ENCODE measurements around the gene MYO18A.
"Not testable (repeated sequence)": the region's sequence is repeated elsewhere in the genome, so short reads cannot be mapped to it uniquely, and the experiment has no call there.

MYO18A gene

DNA sequence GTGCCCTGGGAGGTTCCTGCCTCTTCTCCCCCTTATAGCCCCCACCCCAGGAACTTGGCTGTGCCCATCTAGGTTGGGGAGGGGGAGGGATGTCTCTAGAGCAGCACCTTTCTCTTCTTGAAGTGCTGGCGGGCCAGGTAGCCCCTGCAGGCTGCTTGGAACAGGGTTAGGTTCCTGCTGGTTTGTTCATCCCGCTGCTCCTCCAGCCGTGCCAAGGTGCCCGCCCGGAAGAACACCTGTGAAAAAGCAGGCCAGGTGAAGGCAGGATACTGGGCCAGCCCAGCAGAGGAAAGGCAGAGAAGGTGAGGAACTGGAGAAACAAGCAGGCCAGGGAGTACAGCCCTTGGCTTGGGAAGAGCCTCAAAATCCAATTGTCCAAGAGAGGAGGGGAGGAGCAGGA, 80.7 kb downstream of the MYO18A start:
- DNase-seq = no peak

DNA sequence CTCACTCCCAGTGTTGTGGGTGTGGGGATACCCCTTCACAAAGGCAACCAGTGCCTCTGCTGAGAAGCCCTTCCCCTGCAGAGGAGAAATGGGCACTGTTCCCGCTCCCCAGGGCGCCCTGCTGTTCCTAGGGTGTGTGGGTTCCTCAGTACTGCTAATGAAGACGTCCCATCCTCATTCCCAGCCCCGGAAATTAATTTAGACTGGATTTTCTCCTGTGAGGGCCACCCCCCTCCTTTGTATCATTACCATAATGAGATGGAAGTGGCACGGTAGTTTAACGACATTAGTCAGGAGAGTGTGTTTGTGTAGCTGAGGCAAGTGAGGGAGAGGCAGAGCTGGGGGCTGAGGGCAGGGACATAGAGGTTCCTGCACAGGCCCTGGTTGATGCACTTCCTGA, 84.1 kb downstream of the MYO18A start:
- no peak for DNase-seq

DNA sequence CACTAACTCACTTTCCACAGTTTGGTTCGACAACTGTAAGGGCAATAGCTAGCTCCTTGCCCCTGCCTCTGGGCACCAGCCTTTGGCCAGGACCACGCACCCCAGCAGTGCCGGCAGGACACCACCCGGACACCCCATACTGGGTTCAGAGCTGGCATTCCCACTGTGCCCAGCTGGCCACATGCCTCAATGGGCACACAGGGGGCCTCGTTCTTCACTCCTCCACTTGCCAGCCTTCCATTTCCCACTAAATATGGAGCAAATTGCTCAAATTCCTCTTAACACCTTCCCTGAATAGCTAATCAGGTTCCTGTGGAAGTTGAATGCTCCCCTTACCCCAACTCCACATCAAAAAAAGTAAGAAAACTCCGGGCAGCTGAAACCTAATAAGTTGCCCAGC, 84.8 kb downstream of the MYO18A start:
- no peak for DNase-seq

DNA sequence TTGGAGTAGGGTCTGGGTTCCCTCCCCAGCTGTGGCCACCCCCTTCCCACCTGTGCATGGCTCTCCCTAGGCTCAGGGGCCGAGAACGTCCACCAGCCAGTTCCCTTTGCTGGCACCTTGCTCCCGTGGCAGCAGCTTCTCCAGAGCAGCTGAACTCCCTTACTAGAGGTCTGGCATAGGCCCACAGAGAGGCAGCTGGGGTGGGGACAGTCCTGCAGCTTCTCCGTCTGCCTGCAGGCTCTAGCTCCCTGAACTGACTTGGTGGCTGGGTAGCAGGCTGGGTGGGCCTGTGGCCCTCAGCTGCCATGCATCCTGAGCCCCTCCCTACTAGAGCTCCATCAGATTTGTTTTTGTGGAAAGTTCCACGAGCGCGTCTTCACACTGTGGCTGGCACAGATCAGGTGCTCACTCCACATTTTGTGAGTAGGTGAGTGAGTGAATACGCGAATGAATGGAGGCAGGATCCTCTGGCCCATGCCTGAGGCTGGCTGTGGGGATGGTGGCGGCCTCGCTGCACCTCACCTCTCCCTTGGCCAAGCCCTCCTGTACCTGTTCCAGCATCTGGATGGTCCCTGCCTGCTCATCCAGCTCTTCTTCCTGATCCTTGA, 86.0 kb downstream of the MYO18A start:
- no peak for DNase-seq

DNA sequence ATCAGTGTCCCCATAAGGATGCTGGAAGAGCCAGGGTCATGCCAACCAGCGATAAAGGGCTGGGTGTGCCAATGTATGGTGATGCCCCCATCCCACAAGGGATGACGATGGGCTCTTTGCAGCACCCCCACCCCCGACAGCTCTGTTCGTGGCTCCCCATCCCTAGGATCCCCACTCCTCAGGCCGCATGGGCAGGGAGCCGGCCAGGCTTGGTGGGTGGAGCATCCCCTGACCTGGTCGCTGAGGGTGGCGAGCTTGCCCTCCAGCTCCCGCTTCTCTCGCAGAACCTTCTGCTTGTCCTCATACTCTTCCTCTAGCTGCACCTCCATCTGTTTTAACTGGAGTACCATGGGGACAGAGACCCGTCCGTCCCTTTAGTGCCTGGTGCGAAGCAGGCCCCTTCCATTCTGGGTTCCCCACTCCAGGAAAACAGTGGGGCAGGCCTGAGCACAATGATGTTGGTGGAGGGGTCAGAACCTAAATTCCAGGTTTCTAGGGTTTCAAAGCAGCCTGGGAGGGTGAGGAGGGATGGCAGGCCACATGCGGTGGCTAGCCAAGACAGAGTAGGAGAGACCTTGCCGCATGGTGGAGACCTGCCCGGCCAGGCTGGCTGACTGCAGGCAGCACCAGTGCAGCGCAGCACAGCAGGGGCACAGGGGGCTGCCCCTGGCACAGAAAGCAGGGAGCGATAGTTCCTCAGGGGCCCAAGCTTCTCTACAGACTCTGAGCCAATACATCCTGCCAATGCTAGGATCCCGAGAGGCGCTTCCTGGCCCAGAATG, 86.9 kb downstream of the MYO18A start:
- DNase-seq = no peak

DNA sequence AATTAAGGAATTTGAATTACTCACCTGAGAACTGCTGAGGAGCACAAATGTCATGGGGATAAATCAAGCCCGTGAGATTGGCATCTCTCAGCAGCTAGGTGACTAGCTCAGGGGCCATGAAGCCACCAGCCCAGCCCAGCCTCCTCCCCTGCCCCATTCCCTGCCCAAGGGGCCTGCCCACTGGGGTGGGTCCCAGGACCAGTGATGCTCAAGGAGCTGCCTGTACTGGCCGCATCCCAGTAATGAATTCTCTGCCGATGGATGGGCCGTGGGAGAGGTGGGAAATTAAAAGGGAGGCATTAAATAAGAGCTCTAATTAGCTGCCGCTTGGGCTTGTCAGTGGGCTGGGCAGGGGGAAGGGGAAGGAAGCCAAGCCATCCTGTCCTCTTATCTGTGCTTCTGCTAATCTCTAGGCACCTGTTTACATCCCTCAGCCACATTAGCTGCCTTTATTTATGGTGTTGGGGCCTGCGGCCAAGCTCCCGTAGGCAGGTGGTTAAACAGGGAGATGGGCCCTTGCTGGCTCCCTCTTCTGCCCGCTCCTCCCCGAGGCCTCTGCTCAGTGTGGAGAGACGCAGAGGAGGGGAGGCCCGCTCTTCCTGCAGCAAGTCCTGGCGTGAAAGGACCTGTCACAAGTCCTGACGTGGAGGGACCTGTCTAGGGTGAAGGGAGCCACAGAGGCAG, 88.5 kb downstream of the MYO18A start:
- DNase-seq = no peak

DNA sequence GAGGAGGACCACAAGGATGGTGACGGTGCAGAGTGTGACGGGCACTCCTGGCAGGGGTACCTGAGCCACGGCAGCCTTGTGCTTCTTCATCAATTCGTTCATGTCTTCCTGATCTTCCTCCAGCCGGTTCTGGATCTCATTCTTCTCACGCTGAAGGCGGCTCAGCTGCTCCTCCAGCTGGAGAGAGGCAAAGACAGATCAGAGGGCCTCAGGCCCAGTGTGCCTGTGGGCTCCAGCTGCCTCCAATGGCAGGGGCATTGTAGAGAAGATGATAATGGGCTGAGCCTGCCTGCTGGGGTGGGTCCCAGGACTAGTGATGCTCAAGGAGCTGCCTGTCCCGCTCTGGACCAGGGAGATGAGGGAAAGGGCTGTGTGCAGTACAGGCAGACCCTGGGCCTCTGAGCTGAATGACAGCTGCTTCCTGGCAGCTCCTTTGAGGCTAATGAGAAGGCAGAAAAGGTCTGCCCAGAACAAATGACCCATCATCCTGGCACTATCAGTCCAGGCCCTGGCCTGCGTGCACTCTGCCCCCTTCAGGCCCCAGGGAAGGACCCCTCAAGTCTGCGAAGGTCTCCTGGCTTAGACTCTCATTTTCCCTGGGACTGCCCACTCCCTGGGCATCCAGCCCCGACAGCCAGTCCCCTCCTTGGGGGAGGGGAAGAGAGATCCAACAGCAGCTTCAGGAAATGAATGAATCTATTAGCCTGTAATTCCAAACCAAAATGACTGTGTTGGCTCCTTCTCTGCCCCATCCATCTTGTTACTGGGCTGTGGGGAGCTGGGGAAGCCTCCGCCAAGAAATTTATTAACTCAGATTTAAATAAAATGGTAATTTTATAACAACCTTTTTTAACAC, 89.2 kb downstream of the MYO18A start:
- DNase-seq = no peak

DNA sequence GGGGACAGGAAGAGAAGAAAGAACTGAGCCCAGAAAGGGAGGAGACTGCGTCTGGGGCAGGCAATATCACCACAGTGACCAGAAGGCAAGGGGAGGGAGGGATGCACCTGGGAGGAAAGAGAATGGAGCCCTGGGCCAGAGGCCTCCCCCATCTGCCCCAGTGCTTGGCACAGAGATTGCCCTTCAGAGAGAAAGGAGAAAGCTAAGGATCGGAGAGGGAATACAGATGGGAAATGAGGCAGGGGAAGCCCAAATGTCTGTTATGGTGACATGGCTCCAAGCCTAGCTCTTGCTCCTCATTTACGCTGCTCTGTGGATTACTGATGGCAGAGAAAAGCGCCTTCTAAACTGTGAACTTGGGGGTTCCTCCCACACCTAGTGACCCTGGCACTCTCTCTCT, 90.1 kb downstream of the MYO18A start:
- DNase-seq = no peak

DNA sequence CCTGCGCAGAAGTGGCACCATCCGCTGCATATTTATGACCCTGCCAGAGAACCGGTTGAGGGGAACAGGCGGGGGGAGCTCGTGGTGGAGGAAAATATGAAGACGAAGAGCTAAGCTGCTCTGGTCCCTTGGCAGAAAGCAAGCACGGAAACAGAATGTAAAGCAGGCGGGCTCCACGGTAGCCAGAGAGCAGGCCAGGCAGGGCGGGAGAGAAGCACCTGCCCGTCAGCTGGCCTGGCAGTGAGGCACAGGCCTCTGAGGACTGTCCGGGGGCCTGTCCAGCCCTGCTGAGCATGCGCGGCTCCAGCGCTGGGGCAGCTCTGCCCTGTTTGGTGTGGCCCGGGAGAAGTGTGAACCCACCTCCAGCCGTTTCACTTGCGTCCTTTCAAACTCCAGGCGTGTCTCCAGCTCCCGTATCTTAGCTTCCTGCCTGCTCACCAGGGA, 90.6 kb downstream of the MYO18A start:
- DNase-seq = no peak

DNA sequence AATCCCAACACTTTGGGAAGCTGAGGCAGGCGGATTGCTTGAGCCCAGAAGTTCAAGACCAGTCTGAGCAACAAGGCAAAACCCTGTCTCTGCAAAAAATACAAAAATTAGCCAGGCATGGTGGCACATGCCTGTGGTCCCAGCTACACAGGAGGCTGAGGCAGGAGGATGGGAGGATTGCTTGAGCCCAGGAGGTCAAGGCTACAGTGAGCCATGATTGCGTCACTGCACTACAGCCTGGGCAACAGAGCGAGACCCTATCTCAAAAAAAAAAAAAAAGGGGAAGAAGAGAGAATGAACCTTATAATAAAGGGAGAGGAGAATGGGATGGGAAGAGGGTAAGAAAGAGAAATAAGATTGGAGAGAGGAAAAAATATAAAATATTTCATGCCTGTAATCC, 91.4 kb downstream of the MYO18A start:
- not testable (repeated sequence) for DNase-seq

DNA sequence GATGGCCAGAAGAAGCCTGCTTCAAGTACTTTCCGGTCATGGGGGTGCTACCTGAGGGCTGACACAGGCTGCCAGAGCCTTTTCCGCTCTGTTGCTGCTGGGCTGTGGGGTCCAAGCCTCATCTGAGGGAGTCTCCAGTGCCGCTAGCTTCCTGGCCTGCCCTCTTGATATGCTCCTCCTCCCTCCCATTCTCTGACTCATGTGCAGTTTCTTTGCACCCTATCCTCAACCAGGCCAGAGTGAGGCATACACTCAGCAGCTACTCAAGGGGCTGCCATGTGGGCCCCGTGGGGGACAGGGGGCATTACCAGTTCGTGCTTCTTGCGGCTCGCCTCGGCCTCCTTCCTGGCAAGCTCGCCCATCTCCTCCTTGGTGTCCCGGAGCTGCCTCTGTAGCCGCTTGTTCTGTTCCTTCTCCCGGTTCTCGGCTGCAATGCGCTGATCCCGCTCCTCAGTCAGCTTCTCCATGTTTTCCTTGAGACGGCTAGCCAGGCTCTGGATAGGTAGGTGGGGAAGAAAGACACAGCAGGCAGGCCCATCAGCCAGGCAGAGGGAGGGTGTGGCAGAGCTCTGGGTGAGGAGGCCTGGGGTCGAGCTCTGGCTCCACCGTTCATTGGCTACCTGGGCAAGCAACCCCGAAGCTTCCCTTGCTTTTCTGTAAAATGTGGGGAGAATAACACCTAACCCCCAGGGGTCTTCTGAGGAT, 93.4 kb downstream of the MYO18A start:
- DNase-seq = no peak

DNA sequence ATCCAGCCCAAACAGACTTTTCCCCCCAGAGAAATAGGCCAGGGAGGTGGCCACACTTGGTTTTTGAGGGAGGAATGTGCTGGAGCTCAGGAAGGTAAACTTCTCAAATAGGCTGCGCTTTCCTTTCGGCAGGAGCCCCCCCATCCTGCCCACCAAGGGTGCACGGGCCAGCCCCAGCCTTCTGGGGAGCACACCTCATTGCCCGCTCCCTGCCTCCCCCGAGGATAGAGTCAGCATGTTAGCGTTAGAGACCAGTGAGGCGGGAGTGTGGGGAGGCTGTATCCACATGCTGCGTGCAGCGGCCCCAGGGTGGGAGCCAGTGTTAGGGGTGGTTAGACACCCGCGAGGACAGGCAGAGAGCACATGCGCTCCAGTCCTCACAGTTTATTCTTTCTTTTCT, 95.0 kb downstream of the MYO18A start:
- DNase-seq = no peak

DNA sequence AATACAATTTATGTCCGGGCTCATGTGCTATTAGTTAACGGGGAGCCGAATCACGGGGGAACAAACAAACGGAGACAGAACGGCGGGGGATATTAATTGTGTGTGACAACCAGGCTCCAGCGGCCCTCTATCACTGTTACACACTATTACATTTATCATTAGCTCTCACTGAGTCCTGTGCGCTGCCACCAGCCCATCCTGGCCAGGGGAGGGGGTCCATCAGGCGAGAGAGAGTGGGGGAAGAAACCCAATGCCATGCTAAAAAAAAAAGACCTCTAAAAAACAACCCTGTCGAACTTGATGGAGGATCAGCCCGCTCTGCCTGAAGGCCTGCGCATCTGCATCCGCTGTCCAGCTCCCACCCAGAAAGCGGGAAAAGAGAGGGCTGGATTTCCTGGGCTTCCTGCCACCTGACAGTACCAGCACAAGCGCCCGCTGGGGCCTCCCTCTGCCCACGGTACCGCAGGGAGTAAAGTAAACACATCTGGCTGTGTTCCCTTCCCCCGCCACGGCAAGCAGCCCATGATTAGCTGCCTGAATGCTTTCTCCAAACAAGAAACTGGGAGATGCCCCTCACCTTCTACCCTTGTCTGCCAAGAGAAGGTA, 95.6 kb downstream of the MYO18A start:
- no peak for DNase-seq

DNA sequence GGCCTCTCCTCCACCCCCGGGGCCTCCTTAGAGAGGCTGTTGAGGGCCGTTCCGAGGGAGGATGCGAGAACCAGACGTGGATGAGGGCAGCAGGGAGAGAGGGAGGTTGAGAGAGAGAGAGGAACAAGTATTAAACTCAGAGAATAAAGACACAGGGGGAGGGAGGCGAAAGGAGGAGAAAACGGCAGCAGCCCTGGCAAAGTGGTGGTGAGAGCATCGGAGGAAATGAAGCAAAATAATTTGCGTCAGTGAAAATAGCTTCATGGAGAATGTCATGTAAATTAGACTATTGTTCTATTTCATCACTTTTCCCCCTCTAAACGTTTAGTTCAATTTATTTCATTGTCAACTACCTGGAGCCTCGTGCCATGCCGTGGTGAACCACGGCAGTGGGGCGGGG, 99.2 kb downstream of the MYO18A start:
- DNase-seq = no peak

DNA sequence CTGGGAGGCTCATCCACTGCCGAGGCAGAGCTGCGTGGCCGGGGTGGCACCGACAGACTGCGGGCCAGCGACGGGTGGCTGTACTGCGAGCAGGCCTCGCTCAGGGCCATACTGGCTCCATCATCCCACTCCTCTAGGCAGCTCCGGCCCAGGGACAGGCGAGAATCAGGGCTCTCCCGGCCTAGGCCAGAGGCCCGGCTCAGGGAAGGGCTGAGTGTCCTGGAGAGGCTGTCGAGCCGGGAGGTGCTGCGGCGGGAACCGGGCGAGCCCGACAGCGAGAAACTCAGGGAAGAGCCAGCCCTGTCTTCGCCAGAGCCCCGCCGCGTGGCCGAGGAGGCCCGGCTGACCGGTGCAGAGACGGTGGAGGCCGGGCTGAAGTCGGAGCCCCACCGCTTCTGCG, 99.9 kb downstream of the MYO18A start:
- DNase-seq = no peak

DNA sequence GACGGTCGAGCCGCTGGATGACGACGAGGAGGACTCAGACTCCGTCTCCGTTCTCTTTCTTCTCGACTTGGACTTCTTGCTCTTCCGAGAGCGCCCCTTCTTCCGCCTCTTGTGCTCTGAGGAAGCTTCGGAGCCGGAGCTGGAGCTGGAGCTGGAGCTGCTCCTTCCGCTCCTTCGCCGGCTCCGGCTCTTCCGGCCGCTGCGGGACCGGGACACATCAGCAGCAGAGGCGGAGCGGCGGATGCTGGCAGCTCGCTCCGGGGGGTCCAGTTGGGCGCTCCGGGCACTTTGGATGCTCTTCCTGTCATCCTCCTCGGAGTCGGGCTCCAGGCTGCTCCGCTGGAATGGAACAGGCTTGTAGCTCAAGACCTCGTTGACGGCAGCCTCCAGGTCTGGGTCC, 100.3 kb downstream of the MYO18A start:
- DNase-seq = no peak

DNA sequence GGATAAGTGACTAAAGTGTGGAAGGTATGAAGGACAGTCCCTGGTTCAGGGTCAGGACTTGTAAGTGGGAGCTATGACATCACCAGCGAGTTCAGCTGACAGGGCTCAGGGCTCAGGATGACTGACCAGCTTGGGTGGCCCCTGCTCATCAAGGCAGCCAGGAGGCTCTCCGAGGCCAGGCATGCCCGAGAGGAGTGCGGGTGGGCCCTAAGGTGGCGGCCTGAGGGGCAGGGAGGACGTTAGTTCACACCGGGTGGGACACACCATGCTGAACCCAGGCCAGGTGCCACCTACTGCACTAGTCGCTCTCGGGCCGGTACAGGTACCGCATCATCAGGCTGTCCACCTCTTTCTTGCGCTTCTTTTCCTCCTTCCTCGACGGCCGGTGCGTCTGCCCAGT, 100.8 kb downstream of the MYO18A start:
- DNase-seq = no peak

DNA sequence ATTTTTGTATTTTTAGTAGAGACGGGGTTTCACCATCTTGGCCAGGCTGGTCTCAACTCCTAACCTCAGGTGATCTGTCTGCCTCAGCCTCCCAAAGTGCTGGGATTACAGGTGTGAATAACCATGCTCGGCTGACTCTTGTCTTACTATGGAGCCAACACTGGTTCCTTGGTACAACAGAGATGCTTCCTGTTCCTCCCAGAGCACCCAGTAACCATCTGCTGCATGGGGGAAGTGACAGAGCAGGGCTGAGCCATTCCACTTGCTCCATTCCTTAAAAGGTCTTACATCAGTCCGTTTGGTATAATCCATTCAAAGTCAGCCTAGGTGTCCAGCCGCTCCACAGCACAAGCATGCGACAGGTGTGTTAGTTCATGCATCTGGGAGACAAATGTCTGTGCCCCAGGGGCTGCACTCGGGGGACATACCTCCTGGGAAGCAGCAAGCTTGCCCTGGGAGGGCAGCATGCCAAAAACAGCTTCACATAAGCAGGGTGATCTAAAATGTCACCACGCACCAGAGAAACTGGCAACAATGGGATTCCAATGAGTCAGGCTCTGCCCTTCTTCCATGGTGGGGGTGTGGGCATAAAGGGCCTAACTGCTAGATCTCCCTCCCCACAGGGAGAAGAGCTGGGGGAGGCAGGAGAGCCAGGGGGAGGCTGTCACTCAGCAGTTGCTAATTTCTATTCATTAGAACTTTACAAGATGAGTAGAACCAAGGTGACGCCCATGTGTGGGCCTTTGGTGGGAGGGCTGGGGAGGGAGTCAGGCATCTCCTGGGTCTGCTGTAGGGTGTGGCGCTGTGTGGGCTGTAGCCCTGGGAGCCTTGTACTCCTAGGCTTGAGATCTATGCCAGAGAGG, 101.8 kb downstream of the MYO18A start:
- no peak for DNase-seq

DNA sequence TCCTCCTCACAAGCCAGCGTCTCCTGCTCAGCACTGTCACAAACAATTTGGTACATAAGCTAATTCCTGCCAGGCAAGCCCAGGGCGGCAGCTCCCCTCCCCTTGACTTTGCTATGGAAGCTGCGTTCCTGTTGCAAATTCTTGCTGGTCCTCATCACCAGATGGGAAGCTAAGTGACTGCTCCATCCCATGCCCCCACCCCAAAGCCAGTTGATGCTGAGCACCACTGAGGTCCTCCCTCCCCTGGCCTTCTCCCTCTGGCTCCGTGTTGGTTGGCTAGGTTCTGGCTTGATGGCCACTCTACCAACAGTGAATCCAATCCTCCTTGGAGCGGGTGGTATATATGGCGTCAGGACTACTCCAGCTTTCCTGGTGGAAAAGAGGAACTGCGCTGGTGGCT, 102.9 kb downstream of the MYO18A start:
- no peak for DNase-seq

DNA sequence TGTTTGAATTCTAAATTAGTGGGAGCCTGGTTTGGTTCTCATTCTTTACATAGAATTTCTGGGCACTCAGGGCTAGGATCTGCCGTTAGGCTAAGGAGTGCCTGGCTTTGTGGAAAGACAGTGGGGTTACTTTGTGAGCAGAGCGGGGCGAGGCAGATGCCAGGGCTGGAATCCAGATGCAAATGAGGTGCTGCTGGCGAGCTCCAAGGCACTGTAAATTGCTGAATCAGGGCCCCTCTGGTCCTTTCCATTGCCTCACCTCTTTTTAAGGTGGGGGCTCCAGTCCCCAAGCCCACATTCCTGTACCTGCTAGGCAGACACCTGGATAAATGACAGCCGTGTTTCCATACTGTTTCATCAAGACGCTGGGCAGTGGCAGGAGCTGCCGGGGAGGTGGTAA, 103.5 kb downstream of the MYO18A start:
- no peak for DNase-seq

DNA sequence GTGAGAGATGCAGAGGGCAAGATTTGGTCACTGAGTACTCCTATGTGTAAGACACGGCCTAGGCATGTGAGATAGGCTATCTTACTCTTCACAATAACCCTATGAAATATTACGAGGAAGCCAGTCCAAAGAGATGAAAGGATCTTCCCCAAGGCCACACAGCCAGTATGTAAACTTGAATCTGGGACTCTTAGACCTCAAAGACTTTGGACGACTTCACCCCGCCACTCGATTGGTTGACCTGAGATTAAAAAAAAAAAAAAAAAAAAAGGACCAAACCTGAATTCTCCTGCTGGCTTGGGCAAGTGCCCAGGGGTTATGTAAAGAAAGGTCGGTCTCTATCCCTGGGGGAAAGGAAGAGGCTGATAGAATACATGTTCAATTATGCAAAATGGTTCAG, 104.1 kb downstream of the MYO18A start:
- no peak for DNase-seq

Measured in fibroblast of upper back skin (primary cell).